Measurements from ENCODE around the gene ADAMTSL1. TPM values are rescaled to one million over a fixed set of nuclear protein-coding genes. Genes with fewer than 3 reads are reported as not detected.

ADAMTSL1 gene
- total and polyA plus RNA-seq, 2 of the 8 experiments (the other 6 are each of a cell fraction or from before 2014, with no cell fraction given), result 0.84 to 1.1 TPM

GRCh38 chr9:18855656-18856055 lies 381.7 kb downstream of the ADAMTSL1 start:
- 91% methylated on average over 2 of the region's 2 CpGs; no CpG with 5 or more reads in 1 of the 2 experiments for WGBS, 2 experiments (ENCODE audit: extremely low coverage in 1 of 2, insufficient coverage in 1 of 2, insufficient read length in 1 of 2, insufficient replicate concordance in 2 of 2, low coverage in 1 of 2, low lambda C conversion rate in 2 of 2, missing lambda C conversion rate in 1 of 2)
- Histone ChIP-seq H3K4ac (replicated peaks; ENCODE audit: insufficient read length, low read depth, low read length) (no peak overlapping the region), H2BK20ac (ENCODE audit: low read length) (no peak overlapping the region), H2BK5ac (ENCODE audit: low read depth, low read length) (no peak overlapping the region), H3K27me3 (replicated peaks in 1 of 4; ENCODE audit: control insufficient read depth in 3 of 4, extremely low read depth in 1 of 4, insufficient read depth in 3 of 4, low read length in 3 of 4) (no peaks in the 10 kb centered on the region), H3K79me1 (ENCODE audit: low read depth, low read length) (no peaks in the 10 kb centered on the region; the same call in 1 of the 2 replicates), H3K56ac (replicated peaks; ENCODE audit: insufficient read length, low read depth, low read length) (no peak overlapping the region), H3K4me1 (replicated peaks in 1 of 4; ENCODE audit: control insufficient read depth in 3 of 4, insufficient read depth in 4 of 4, low read length in 3 of 4) (no peaks in the 10 kb centered on the region), H4K8ac (ENCODE audit: extremely low read depth, insufficient read depth, low read length) (no peak overlapping the region), H3K4me3 (ENCODE audit: extremely low read depth in 1 of 4, insufficient read depth in 2 of 4, low read depth in 3 of 4, low read length in 4 of 4) (no peak overlapping the region), H3K9me3 (ENCODE audit: insufficient read depth in 2 of 2, low read depth in 1 of 2, low read length in 1 of 2) (no peaks in the 10 kb centered on the region), H3K23ac (ENCODE audit: insufficient read length) (no peak overlapping the region), H3K4me2 (ENCODE audit: insufficient read depth in 1 of 2, low read depth in 2 of 2, low read length in 2 of 2) (no peak overlapping the region), H3K79me2 (ENCODE audit: control insufficient read depth in 1 of 2, insufficient read depth in 2 of 2, low read length in 2 of 2) (no peaks in the 10 kb centered on the region), H2AFZ (ENCODE audit: low read length) (no peak overlapping the region), H3K23me2 (ENCODE audit: low read depth, low read length) (no peaks in the 10 kb centered on the region), H2BK12ac (ENCODE audit: low read depth, low read length) (no peak overlapping the region), H3K27ac (ENCODE audit: low read depth, low read length) (no peak overlapping the region), H3K18ac (ENCODE audit: extremely low read depth, low read length) (no peak overlapping the region), H3K9ac (replicated peaks in 1 of 4; ENCODE audit: extremely low read depth in 1 of 4, low read depth in 3 of 4, low read length in 3 of 4) (no peak overlapping the region), H4K20me1 (replicated peaks in 1 of 2; ENCODE audit: control insufficient read depth in 1 of 2, insufficient read depth in 2 of 2, low read length in 2 of 2) (no peaks in the 10 kb centered on the region), H3K36me3 (ENCODE audit: control insufficient read depth in 2 of 4, insufficient read depth in 4 of 4, low read length in 3 of 4) (no peaks in the 10 kb centered on the region), H4K5ac (ENCODE audit: insufficient read length, low read depth, low read length) (no peak overlapping the region), H2BK120ac (replicated peaks; ENCODE audit: low read depth, low read length) (no peak overlapping the region), H4K91ac (replicated peaks; ENCODE audit: insufficient read length, low read length) (no peak overlapping the region), H3K14ac (ENCODE audit: insufficient read length) (no peak overlapping the region), H2BK15ac (ENCODE audit: low read length) (no peak overlapping the region), H2AK5ac (ENCODE audit: low read depth, low read length) (no peak overlapping the region)
- ChIA-PET POLR2A (ENCODE audit: partially characterized antibody) (interaction anchor here (0.5 kb wide), 1 partner anchor 327 kb away, joined by 3 read pairs; no protein-coding TSS in a partner anchor), CTCF (ENCODE audit: partially characterized antibody) (interaction anchor here (1.0 to 1.1 kb wide), 2 partner anchors 9 to 15 kb away, joined by 3 to 4 read pairs; no protein-coding TSS in a partner anchor)
- DNase-seq (ENCODE audit: low read depth in 1 of 2, low spot score in 2 of 2) (no peak), FAIRE-seq (no peak)
- TF ChIP-seq EP300 (IDR thresholded peaks at IDR 0.05; ENCODE audit: borderline replicate concordance in 1 of 2, low read depth in 2 of 2, low read length in 2 of 2) (no peak), SUZ12 (IDR thresholded peaks at IDR 0.05; ENCODE audit: low read length) (no peak), SIN3A (conservative IDR thresholded peaks at IDR 0.05 in 1 of 2, IDR thresholded peaks at IDR 0.05 in 1 of 2; ENCODE audit: low read depth in 1 of 2, low read length in 2 of 2) (no peak), KDM4A (IDR thresholded peaks at IDR 0.05; ENCODE audit: low read depth, low read length, severe bottlenecking) (no peak), CREB1 (IDR thresholded peaks at IDR 0.05) (no peak), USF2 (IDR thresholded peaks at IDR 0.05; ENCODE audit: low read length) (no peak), YY1 (IDR thresholded peaks at IDR 0.05; ENCODE audit: low read depth, low read length) (no peak), CBX8 (IDR thresholded peaks at IDR 0.05; ENCODE audit: borderline replicate concordance, low read depth, low read length) (no peak), E2F6 (IDR thresholded peaks at IDR 0.05) (no peak), CTBP2 (IDR thresholded peaks at IDR 0.05; ENCODE audit: borderline replicate concordance, insufficient read depth, insufficient read length, low read length) (no peak), ATF3 (IDR thresholded peaks at IDR 0.05; ENCODE audit: insufficient read depth, low read depth, low read length) (no peak)

Measured in H1 (cell line).